Mesodermal cell (in vitro differentiated cells): ENCODE results near the gene C8G.

Experiments used
- H3K27ac ChIP-seq: 2 replicates; pipeline ENCODE4 v1.7.0; 2013; ENCODE audit warnings: mild to moderate bottlenecking, low read depth, low read length, moderate library complexity; ENCODE audit not compliant: severe bottlenecking
- H3K36me3 ChIP-seq: 2 replicates; pipeline ENCODE4 v1.7.1; 2013; ENCODE audit warnings: mild to moderate bottlenecking, low read length, moderate library complexity; ENCODE audit not compliant: control insufficient read depth, insufficient read depth
- H3K4me1 ChIP-seq: one replicate; pipeline ENCODE4 v1.7.1; 2013; ENCODE audit warnings: mild to moderate bottlenecking, low read length; ENCODE audit not compliant: insufficient read depth, control insufficient read depth, poor library complexity, severe bottlenecking
- H3K4me3 ChIP-seq: 2 replicates; pipeline ENCODE4 v1.7.0; 2013; ENCODE audit warnings: low read length, control low read depth, mild to moderate bottlenecking; ENCODE audit not compliant: insufficient read depth, poor library complexity, severe bottlenecking; ENCODE audit errors: extremely low read depth
- H3K9me3 ChIP-seq: 2 replicates; pipeline ENCODE4 v1.7.1; 2013; ENCODE audit warnings: mild to moderate bottlenecking, low read length, moderate library complexity; ENCODE audit not compliant: control insufficient read depth
- WGBS, 2 experiments: methylation state at CpG; one replicate each; pipeline ENCODE4 v1.1.5; 2013; ENCODE audit warnings: missing lambda C conversion rate in 2 of 2; ENCODE audit not compliant: insufficient coverage in 2 of 2; 5-methylcytosine and 5-hydroxymethylcytosine counted together

The C8G gene

GRCh38 chr9:136921307-136921706 lies 23.7 kb upstream of the C8G start:
- no peaks in the 10 kb centered on the region for H3K4me1 ChIP-seq
- H3K27ac ChIP-seq: no peak overlapping the region
- no peaks in the 10 kb centered on the region for H3K9me3 ChIP-seq
- H3K36me3 ChIP-seq: peaks cover 84% of the 10 kb centered on the region
- 95 to 99% methylated on average over 4 to 9 of the region's 11 CpGs for WGBS, 2 experiments
- H3K4me3 ChIP-seq: no peak overlapping the region

- Histone ChIP-seq H3K4me3 (no peak overlapping the region), H3K36me3 (peaks cover 84% of the 10 kb centered on the region), H3K9me3 (no peaks in the 10 kb centered on the region), H3K4me1 (no peaks in the 10 kb centered on the region), H3K27ac (no peak overlapping the region)
- WGBS, 2 experiments: 93 to 95% methylated on average over 6 to 7 of the region's 10 CpGs
These were observed 23.3 kb upstream of the C8G start for GRCh38 chr9:136921718-136922117.

- 94 to 95% methylated on average over 8 to 18 of the region's 19 CpGs for WGBS, 2 experiments
These were observed 22.5 kb upstream of the C8G start for GRCh38 chr9:136922540-136922939.

GRCh38 chr9:136923881-136924280 lies 21.2 kb upstream of the C8G start:
- H3K4me3 ChIP-seq: no peak overlapping the region
- WGBS, 2 experiments: 95 to 99% methylated on average over 10 to 19 of the region's 19 CpGs
- no peak overlapping the region for H3K27ac ChIP-seq

More at GRCh38 chr9:136922540-136922939, 22.5 kb upstream of the C8G start:
- no peak overlapping the region for H3K4me3 ChIP-seq
- H3K9me3 ChIP-seq: no peaks in the 10 kb centered on the region
- H3K4me1 ChIP-seq: no peaks in the 10 kb centered on the region
- peaks cover 83% of the 10 kb centered on the region for H3K36me3 ChIP-seq
- no peak overlapping the region for H3K27ac ChIP-seq

GRCh38 chr9:136925414-136926153 lies 19.5 kb upstream of the C8G start:
- Histone ChIP-seq H3K36me3 (peaks cover 84% of the 10 kb centered on the region), H3K27ac (no peak overlapping the region), H3K9me3 (no peaks in the 10 kb centered on the region), H3K4me1 (no peaks in the 10 kb centered on the region), H3K4me3 (no peak overlapping the region)
- WGBS, 2 experiments: 93 to 95% methylated on average over 30 of the region's 33 CpGs

More at GRCh38 chr9:136923881-136924280, 21.2 kb upstream of the C8G start:
- Histone ChIP-seq H3K36me3 (peaks cover 85% of the 10 kb centered on the region), H3K9me3 (no peaks in the 10 kb centered on the region), H3K4me1 (no peaks in the 10 kb centered on the region)

GRCh38 chr9:136926154-136926704 lies 18.8 kb upstream of the C8G start:
- Histone ChIP-seq H3K4me1 (no peaks in the 10 kb centered on the region), H3K9me3 (no peaks in the 10 kb centered on the region), H3K27ac (no peak overlapping the region), H3K4me3 (no peak overlapping the region), H3K36me3 (peaks cover 82% of the 10 kb centered on the region)
- WGBS, 2 experiments: 97 to 98% methylated on average over 9 of the region's 9 CpGs

- H3K27ac ChIP-seq: no peak overlapping the region
- no peak overlapping the region for H3K4me3 ChIP-seq
- H3K36me3 ChIP-seq: peaks cover 82% of the 10 kb centered on the region
- 96 to 97% methylated on average over 12 to 13 of the region's 13 CpGs for WGBS, 2 experiments
- no peaks in the 10 kb centered on the region for H3K9me3 ChIP-seq
- no peaks in the 10 kb centered on the region for H3K4me1 ChIP-seq
These were observed 18.3 kb upstream of the C8G start for GRCh38 chr9:136926749-136927148.

GRCh38 chr9:136927343-136928271 lies 17.4 kb upstream of the C8G start:
- 96 to 98% methylated on average over 17 of the region's 23 CpGs for WGBS, 2 experiments
- Histone ChIP-seq H3K4me1 (no peaks in the 10 kb centered on the region), H3K27ac (no peak overlapping the region)

GRCh38 chr9:136928591-136928990 lies 16.5 kb upstream of the C8G start:
- Histone ChIP-seq H3K27ac (no peak overlapping the region), H3K4me3 (no peak overlapping the region), H3K36me3 (peaks cover 69% of the 10 kb centered on the region), H3K9me3 (no peaks in the 10 kb centered on the region), H3K4me1 (no peaks in the 10 kb centered on the region)
- 93 to 97% methylated on average over 9 of the region's 9 CpGs for WGBS, 2 experiments

More at GRCh38 chr9:136927343-136928271, 17.4 kb upstream of the C8G start:
- peaks cover 77% of the 10 kb centered on the region for H3K36me3 ChIP-seq
- no peaks in the 10 kb centered on the region for H3K9me3 ChIP-seq
- H3K4me3 ChIP-seq: no peak overlapping the region

GRCh38 chr9:136930014-136930413 lies 15.0 kb upstream of the C8G start:
- WGBS, 2 experiments: 100% methylated on average over 3 of the region's 4 CpGs
- no peak overlapping the region for H3K4me3 ChIP-seq
- H3K27ac ChIP-seq: no peak overlapping the region
- no peaks in the 10 kb centered on the region for H3K4me1 ChIP-seq
- H3K36me3 ChIP-seq: peaks cover 70% of the 10 kb centered on the region
- H3K9me3 ChIP-seq: no peaks in the 10 kb centered on the region
